Measurements from ENCODE around the gene NOB1. TPM values are rescaled to one million over a fixed set of nuclear protein-coding genes. Genes with fewer than 3 reads are reported as not detected.

NOB1 gene
- total and polyA plus RNA-seq, 2 donors (not counting 1 experiment from before 2014, with no cell fraction given) = 42.3 to 44.9 TPM

DNA sequence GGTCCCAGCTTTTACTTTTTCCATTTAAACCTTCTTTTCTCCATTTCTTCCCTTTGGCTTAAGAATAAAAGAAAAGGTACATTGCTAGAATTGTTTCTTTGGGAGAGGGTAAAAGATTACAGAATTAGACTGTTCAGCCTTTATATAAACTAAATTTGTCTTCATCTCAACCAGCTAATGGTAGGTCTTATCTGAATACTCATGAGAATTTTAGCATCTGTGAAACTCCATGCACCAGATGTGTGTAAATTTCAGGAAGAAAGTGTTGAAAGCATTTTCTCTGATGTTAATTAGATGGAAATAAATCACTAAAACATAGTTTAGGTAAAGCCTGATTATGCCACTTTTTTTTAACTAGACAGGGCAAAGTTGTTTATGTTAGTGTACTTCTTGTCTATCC lies 53.3 kb downstream of the NOB1 start:
- no peaks in the 10 kb centered on the region for H4K20me1 ChIP-seq (ENCODE audit: control insufficient read depth, insufficient read depth, low read length, poor library complexity, severe bottlenecking)
- H3K4me1 ChIP-seq (ENCODE audit: control insufficient read depth in 2 of 2, insufficient read depth in 2 of 2, low read length in 2 of 2) = no peaks in the 10 kb centered on the region
- CTCF ChIA-PET = no interaction called here
- ATAC-seq (ENCODE audit: low read depth) (no peak), DNase-seq (no peak)
- no peaks in the 10 kb centered on the region for H3K79me2 ChIP-seq (ENCODE audit: control insufficient read depth, insufficient read depth, low read length)
- POLR2A ChIA-PET = no interaction called here
- no peaks in the 10 kb centered on the region for H3K9me3 ChIP-seq (ENCODE audit: control extremely low read depth in 1 of 3, control insufficient read depth in 2 of 3, insufficient read depth in 1 of 3, low read length in 2 of 3)
- no peak overlapping the region for H3K4me3 Mint-ChIP-seq
- no peak overlapping the region for H3K4me2 ChIP-seq (replicated peaks; ENCODE audit: low read depth, low read length, poor library complexity, severe bottlenecking)
- no peaks in the 10 kb centered on the region for H3K9me3 Mint-ChIP-seq (ENCODE audit: insufficient read depth)
- H3K4me1 Mint-ChIP-seq = no peaks in the 10 kb centered on the region
- H3K27ac ChIP-seq (ENCODE audit: low read length in 2 of 2) = peak overlapping the region in 1 of 2 donors; percentile 41
- H3K27me3 Mint-ChIP-seq = no peaks in the 10 kb centered on the region
- intact Hi-C loops (cut with micrococcal nuclease) = loop anchor here (10.0 kb wide), 2 partner anchors 153 to 307 kb away; no protein-coding TSS in a partner anchor
- no peak overlapping the region for H3K27ac Mint-ChIP-seq
- TF ChIP-seq, protein P1, sequence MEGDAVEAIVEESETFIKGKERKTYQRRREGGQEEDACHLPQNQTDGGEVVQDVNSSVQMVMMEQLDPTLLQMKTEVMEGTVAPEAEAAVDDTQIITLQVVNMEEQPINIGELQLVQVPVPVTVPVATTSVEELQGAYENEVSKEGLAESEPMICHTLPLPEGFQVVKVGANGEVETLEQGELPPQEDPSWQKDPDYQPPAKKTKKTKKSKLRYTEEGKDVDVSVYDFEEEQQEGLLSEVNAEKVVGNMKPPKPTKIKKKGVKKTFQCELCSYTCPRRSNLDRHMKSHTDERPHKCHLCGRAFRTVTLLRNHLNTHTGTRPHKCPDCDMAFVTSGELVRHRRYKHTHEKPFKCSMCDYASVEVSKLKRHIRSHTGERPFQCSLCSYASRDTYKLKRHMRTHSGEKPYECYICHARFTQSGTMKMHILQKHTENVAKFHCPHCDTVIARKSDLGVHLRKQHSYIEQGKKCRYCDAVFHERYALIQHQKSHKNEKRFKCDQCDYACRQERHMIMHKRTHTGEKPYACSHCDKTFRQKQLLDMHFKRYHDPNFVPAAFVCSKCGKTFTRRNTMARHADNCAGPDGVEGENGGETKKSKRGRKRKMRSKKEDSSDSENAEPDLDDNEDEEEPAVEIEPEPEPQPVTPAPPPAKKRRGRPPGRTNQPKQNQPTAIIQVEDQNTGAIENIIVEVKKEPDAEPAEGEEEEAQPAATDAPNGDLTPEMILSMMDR (IDR thresholded peaks at IDR 0.05) = no peak
- no peak for TF ChIP-seq EZH2 (IDR thresholded peaks at IDR 0.05; ENCODE audit: borderline replicate concordance, insufficient read depth, low read depth, low read length, poor library complexity, severe bottlenecking)
- H3K27me3 ChIP-seq (replicated peaks in 1 of 4; ENCODE audit: control extremely low read depth in 1 of 4, control insufficient read depth in 3 of 4, insufficient read depth in 4 of 4, low read length in 3 of 4) = no peaks in the 10 kb centered on the region
- H3K36me3 ChIP-seq (replicated peaks in 1 of 2; ENCODE audit: control extremely low read depth in 1 of 2, control insufficient read depth in 1 of 2, extremely low read depth in 1 of 2, insufficient read depth in 2 of 2, low read length in 1 of 2) = peaks cover 0 to 19% of the 10 kb centered on the region in 2 experiments
- no peak overlapping the region for H2AFZ ChIP-seq (ENCODE audit: insufficient read depth, low read depth, low read length, poor library complexity, severe bottlenecking)
- H3K4me3 ChIP-seq (ENCODE audit: control extremely low read depth in 1 of 5, extremely low read depth in 1 of 5, insufficient read depth in 1 of 5, low read depth in 2 of 5, low read length in 4 of 5) = no peak overlapping the region
- H3K9ac ChIP-seq (ENCODE audit: low read length) = no peak overlapping the region

- Mint-ChIP-seq H3K27me3 (no peaks in the 10 kb centered on the region), H3K4me1 (no peaks in the 10 kb centered on the region), H3K4me3 (no peak overlapping the region), H3K27ac (no peak overlapping the region), H3K9me3 (ENCODE audit: insufficient read depth) (no peaks in the 10 kb centered on the region)
- Histone ChIP-seq H3K27me3 (replicated peaks in 1 of 4; ENCODE audit: control extremely low read depth in 1 of 4, control insufficient read depth in 3 of 4, insufficient read depth in 4 of 4, low read length in 3 of 4) (no peaks in the 10 kb centered on the region), H3K4me1 (ENCODE audit: control insufficient read depth in 2 of 2, insufficient read depth in 2 of 2, low read length in 2 of 2) (no peaks in the 10 kb centered on the region), H3K9me3 (ENCODE audit: control extremely low read depth in 1 of 3, control insufficient read depth in 2 of 3, insufficient read depth in 1 of 3, low read length in 2 of 3) (no peaks in the 10 kb centered on the region), H3K27ac (ENCODE audit: low read length in 2 of 2) (no peak overlapping the region), H3K36me3 (replicated peaks in 1 of 2; ENCODE audit: control extremely low read depth in 1 of 2, control insufficient read depth in 1 of 2, extremely low read depth in 1 of 2, insufficient read depth in 2 of 2, low read length in 1 of 2) (peaks cover 0 to 34% of the 10 kb centered on the region in 2 experiments), H3K4me3 (ENCODE audit: control extremely low read depth in 1 of 5, extremely low read depth in 1 of 5, insufficient read depth in 1 of 5, low read depth in 2 of 5, low read length in 4 of 5) (no peak overlapping the region), H4K20me1 (ENCODE audit: control insufficient read depth, insufficient read depth, low read length, poor library complexity, severe bottlenecking) (no peaks in the 10 kb centered on the region), H3K4me2 (replicated peaks; ENCODE audit: low read depth, low read length, poor library complexity, severe bottlenecking) (no peak overlapping the region), H2AFZ (ENCODE audit: insufficient read depth, low read depth, low read length, poor library complexity, severe bottlenecking) (no peak overlapping the region), H3K9ac (ENCODE audit: low read length) (no peak overlapping the region), H3K79me2 (ENCODE audit: control insufficient read depth, insufficient read depth, low read length) (no peaks in the 10 kb centered on the region)
- CTCF ChIA-PET = interaction anchor here (0.7 to 1.2 kb wide), 2 partner anchors 8 to 10 kb away, joined by 3 to 4 read pairs; no protein-coding TSS in a partner anchor
- intact Hi-C loops (cut with micrococcal nuclease) = loop anchor here (10.0 kb wide), 2 partner anchors 155 to 305 kb away; no protein-coding TSS in a partner anchor
- DNase-seq (no peak), ATAC-seq (ENCODE audit: low read depth) (no peak)
- no peak for TF ChIP-seq EZH2 (IDR thresholded peaks at IDR 0.05; ENCODE audit: borderline replicate concordance, insufficient read depth, low read depth, low read length, poor library complexity, severe bottlenecking)
- TF ChIP-seq, protein P1 (IDR thresholded peaks at IDR 0.05) = no peak
- POLR2A ChIA-PET = no interaction called here
- no CpG with 5 or more reads among the region's 1 CpG for WGBS (ENCODE audit: insufficient coverage)
These were observed 54.8 kb downstream of the NOB1 start for GRCh38 chr16:69699915-69700314.

Measured in B cell (primary cell).